GM20431 (cell line): ENCODE data around the gene FBXO31.
"Not testable (repeated sequence)": the region's sequence is repeated elsewhere in the genome, so short reads cannot be mapped to it uniquely, and the experiment has no call there.

Experiments used
- in situ Hi-C: fragments of 300-500 bp; cut with MseI, MboI; formaldehyde crosslinking; loops from one replicate; pipeline ENCODE4 v1.15.0; 2020; ENCODE audit warnings: low sequenced_read_pairs; ENCODE audit not compliant: unreplicated experiment

Gene FBXO31

DNA sequence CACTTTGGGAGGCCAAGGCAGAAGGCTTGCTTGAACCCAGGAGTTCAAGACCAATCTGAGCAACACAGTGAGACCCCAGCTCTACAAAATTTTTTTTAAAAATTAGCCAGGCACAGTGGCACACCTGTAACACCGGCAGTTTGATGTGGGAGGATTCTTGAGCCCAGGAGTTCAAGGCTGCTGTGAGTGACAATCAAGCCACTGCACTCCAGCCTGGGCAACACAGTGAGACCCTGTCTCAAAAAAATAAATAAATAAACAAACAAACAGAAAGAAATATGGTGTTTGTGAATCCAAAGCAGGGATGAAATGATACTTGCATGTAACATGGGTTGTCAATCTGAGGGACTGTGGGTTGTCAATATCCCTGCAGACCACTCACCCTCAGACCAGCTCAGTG is 16.6 kb downstream of the FBXO31 start:
- in situ Hi-C loops = no loop called here

DNA sequence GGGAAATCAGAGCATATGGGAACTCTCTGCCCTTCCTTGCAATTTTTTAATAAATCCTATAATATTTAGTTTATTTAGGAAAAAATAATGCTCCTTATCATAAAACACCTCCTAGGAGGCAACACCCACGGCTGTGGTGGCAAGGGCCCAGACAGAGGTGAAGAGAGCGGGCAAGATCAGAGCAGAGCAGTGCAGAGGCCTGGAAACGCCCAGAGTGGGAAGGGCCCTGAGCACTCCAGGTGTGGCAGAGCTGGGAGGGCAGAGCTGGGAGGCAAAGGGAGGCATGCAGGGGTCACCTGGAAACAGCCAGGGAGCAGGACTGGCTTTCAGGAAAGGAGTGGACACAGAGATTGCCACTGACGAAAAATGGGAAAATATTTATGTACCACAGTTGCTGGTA is 17.3 kb downstream of the FBXO31 start:
- in situ Hi-C loops = no loop called here

DNA sequence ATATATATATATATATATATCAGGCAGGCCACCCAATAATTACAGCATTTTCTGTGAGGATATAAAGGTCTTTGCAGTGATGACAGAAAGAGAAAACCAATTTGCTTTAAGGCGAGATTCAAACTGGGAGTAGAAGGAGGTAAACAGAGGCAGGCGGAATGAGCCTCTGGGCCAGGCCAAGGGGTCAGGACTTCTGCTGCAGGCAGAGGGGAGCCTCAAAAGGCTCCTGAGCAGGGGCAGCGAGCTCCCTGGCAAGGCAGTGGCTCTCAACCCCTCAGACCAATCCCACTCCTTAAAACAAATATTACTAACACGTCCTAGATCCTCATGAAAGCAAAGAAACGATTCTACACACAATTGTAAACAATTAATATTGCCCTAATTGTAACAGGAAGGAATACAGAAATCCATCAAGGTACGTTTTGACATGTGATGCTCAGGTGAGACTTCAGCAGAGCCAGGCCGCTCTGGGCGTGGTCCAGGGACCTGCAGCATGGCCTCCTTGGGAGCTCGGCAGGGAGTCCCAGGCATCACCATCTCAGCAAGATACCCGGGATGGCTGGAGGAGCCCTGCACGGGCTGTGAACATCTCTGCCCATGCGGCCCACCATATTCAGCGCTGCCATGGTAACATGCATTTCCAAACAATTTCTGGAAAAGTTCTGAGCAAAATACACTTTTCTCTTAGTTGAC is 18.4 kb downstream of the FBXO31 start:
- in situ Hi-C loops = no loop called here

DNA sequence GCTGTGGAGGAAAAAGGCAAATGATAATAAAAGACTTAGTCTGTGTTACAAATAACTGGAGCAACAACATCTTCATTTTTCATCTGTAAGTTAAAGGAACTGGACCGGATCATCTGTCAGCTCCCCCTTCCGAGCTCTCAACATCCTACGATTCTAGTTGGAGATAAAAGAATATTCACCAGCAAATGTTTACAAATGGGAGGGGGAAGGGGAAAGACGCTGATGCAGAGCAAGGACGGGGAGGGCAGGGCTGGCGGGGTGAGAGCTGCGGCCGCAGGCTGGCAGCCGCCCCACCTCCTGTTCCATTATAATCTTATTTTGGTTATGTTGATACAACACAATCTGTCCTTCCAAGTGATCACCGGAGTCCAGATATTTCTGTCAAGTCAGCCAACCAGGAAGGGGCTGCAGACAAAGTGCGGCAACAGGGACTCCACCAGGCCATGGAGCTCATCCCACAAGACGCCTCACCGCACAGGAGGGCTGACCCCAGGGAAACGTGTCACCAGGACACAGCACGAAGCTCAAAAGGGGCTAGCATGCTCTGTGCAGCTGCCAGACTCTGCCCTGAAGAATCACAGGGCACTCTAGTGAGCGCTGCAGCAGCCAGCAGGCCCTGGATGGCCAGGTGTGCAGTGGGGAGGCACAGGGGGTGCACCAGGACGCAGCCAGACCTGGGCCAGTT is 19.7 kb downstream of the FBXO31 start:
- in situ Hi-C loops = no loop called here

- in situ Hi-C loops = not testable (repeated sequence)
Observed at GRCh38 chr16:87362828-87363559, 20.6 kb downstream of the FBXO31 start.

GRCh38 chr16:87361916-87362619 is 21.5 kb downstream of the FBXO31 start:
- in situ Hi-C loops = no loop called here

DNA sequence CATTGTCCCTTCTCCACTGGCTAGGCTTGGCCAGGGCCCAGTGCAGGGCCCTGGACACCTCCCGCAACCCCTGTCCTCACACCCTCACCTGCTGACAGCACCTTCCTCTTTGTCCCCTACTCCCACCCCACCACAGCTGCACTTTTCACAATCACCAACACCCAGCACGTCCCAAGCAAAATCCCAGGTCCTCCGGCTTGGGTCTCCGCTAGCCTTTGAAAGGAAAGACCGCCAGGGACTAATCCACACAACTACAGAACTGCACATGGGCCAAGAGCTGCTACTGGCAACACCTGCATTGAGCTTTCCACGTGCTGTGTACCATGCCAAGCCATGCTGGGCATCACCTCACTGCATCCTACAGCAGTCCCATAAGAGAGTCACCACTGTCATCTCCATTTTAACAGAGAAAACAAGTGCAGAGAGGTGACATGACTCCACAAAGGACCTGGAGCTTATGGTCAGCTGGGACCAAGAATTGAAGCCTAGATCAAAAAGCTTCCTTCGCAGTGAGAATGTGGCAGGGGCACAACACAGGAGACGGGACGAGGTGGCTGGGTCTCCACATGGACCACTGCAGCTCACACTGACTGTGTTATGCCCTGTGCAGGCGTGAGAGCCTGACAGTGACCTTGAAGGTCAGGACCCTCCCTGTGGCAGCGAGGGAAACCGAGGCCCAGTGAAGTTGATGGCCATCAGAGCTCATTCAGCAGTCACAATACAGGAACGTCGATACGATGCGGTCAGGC is 22.5 kb downstream of the FBXO31 start:
- in situ Hi-C loops = no loop called here

DNA sequence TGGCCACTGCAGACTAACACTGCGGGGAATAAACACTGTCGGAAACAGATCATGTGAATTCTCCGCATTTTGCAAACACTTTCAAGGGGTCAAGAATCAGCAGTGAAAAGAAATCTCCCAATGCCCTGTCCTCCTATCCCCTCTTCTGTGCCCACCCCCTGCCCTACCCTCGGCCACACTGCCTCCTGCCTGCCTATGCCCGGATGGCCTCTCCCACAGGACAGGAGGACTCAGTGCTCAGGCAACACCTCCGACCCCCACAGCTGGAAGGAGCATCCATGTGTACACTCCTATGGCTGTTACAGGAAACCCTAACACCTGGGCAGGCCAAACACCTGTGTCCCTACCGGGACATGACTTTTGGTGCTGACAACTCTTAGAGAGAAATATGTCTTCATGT is 24.5 kb downstream of the FBXO31 start:
- in situ Hi-C loops = no loop called here

DNA sequence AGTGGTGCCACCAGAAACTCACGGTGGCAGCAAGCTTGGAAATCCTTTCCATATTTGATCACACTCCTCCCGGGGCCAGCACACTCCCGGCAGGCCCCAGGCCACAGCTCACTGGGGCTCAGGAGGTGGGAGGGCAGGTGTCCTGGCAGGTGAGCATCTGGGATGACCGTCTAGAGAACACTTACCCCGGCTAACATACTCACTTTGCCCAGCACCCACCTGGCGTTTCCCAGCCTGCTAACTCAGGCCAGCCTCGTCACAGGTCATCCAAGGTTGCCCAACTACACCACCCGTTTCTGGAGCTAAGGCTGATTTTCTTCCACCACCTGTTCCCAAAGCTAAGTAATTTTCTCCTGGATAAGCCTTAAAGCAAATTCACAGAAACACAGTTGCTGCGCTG is 24.9 kb downstream of the FBXO31 start:
- in situ Hi-C loops = no loop called here

- in situ Hi-C loops = no loop called here
Observed at GRCh38 chr16:87358250-87358649, 25.3 kb downstream of the FBXO31 start.

- in situ Hi-C loops = no loop called here
Observed at GRCh38 chr16:87356491-87356853, 27.1 kb downstream of the FBXO31 start.

DNA sequence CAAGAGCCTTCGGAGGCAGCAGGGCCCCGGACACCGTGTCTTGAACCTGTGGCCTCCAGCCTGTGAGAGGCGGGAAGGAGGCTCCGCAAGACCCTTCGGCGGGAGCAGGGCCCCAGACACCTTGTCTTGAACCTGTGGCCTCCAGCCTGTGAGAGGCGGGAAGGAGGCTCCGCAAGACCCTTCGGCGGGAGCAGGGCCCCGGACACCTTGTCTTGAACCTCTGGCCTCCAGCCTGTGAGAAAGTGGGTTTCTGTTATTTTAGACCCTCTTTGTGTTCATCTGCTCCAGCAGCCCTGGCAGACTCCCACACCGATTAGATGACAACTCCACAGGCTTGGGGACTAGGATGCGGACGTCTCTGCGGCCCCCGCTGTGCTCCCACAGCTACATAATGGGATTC is 30.0 kb downstream of the FBXO31 start:
- in situ Hi-C loops = no loop called here

DNA sequence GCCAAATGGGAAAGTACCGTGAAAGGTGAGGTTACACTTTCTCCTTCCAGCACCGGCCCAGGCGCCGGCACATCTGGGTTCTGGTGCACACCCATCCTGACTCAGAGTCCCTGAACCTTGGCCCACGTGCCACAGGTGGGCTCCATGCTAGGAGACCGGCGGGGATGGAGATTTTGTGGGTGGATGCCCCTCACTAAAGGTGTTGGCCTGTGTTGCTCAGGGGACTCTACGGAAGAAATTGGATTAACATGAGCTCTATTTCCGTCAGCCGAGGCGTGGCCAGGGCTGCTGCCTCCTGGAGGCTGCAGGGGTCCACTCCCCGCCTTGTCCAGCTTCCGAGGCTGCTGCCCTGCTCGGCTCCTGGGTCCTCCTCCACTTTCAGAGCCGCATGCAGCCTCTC is 30.8 kb downstream of the FBXO31 start:
- in situ Hi-C loops = no loop called here

DNA sequence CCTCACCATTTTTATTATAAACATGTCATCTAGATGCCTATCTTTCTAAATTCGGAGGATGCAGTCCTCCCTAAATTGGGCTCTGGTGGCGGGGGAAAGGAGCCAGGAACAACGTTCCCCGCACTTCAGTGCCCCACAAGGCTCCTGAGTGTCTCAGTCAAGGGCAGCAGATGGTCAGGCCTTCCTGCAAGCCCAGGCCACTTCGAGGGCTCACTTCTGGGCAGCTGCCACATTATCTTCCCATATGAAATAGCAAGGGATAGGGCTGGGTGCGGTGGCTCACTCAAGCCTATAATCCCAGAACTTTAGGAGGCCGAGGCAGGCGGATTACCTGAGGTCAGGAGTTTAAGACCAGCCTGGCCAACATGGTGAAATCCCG is 32.3 kb downstream of the FBXO31 start:
- in situ Hi-C loops = no loop called here

DNA sequence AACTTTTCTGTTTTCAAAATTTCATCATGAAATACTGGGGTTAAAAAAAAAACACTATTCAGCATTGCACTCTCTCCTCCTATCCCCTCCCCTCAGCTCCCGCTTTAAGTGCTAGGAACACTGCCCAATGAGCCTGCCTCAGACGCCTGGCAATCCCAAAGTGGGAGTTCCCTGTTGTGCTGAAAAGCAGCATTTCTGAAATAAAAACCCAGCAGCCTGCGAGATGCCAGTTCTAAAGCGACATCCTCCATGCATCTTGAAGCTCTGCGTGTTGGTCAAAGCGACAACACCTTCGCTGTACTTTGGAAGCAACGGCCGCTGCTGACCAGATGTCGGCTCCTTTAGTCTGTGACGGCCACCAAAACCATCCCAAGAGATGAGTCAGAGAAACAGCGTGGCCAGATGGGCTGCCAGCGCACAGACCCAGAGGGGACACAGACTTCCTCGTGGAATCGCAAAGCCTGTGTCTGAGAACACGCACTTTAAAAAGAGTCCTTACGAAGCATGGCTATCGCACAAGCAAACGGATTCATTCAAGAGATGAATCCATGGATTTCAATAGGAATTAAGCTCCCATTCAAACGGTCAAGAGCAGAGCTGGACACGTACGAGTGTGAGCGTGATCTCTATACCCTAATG is 32.8 kb downstream of the FBXO31 start:
- in situ Hi-C loops = no loop called here

GRCh38 chr16:87350031-87350430 is 33.5 kb downstream of the FBXO31 start:
- in situ Hi-C loops = no loop called here

DNA sequence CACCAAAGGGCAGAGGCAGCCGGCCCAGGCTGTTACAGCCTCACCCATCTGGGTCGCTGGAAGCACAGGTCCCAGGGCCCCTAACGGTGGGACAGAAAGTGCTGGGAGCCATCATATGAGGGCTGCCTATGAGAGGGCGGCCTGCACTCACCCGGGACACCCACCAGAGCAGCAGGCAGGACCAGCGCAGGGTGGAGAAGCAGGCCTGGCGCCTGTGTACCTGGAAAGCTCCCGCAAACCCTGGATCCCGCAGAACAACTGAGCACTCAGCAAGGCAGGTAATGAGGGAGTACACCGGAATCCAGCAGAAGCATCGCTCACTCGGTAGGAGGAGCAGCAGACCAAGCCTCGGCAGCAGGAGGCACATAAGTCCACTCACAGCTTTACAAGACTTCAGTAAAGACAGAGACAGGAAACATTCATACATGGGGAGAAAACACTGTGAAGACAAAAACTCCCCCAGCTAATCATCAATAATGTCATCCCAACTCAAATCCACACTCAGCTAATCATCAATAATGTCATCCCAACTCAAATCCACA is 34.9 kb downstream of the FBXO31 start:
- in situ Hi-C loops = no loop called here

DNA sequence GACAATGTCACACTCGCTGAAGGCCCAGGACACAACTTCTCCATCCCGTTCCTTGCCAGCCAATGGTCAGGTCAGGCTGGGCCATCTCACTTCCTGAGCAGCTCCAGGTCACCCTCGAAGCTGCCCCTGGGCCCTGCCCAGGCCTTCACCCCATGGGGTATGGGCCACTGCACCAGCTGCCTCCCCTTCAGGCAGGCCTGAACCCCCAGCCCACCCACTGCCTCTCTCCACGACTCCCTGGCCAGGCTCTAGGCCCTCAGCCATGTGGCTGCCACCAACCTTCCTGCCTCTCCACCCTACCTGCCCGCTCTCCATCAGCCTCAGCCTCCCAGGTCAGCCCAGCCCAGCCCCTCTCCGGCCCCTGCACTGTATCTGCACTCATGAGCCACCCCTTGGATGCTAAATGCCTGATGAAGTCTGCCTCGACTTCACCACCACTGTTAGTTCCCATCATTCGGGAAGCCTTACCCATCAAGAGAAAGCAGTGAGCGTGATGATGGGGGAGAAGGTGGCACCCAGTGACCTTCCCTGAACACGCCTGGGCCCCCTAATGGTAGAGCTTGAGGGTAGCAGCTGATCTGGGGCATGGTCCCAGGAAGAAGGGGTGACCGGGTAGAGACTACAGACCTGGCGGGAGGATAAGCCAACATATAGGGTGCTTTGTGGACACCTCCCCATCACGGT is 35.5 kb downstream of the FBXO31 start:
- in situ Hi-C loops = no loop called here

- in situ Hi-C loops = no loop called here
Observed at GRCh38 chr16:87346517-87347060, 37.0 kb downstream of the FBXO31 start.
